ENCODE measurements around the gene SSRP1.

The SSRP1 gene

GRCh38 chr11:57327721-57328120 lies 8.0 kb downstream of the SSRP1 start:
- TF ChIP-seq, protein P1, sequence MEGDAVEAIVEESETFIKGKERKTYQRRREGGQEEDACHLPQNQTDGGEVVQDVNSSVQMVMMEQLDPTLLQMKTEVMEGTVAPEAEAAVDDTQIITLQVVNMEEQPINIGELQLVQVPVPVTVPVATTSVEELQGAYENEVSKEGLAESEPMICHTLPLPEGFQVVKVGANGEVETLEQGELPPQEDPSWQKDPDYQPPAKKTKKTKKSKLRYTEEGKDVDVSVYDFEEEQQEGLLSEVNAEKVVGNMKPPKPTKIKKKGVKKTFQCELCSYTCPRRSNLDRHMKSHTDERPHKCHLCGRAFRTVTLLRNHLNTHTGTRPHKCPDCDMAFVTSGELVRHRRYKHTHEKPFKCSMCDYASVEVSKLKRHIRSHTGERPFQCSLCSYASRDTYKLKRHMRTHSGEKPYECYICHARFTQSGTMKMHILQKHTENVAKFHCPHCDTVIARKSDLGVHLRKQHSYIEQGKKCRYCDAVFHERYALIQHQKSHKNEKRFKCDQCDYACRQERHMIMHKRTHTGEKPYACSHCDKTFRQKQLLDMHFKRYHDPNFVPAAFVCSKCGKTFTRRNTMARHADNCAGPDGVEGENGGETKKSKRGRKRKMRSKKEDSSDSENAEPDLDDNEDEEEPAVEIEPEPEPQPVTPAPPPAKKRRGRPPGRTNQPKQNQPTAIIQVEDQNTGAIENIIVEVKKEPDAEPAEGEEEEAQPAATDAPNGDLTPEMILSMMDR (IDR thresholded peaks at IDR 0.05; ENCODE audit: insufficient read depth, missing control alignments): no peak
- DNase-seq (ENCODE audit: insufficient read length, low spot score) (no peak), FAIRE-seq (no peak)

GRCh38 chr11:57325735-57326048 lies 10.0 kb downstream of the SSRP1 start:
- FAIRE-seq (no peak), DNase-seq (ENCODE audit: insufficient read length, low spot score) (no peak)
- TF ChIP-seq, protein P1 (IDR thresholded peaks at IDR 0.05; ENCODE audit: insufficient read depth, missing control alignments): no peak

GRCh38 chr11:57324886-57325734 lies 10.6 kb downstream of the SSRP1 start, which contains the start of gene TNKS1BP1:
TSS of gene TNKS1BP1 (minus strand) at chr11:57324952. CDS start at chr11:57321885, 3,067 bp downstream.
- peak; percentile 93 for DNase-seq (ENCODE audit: insufficient read length, low spot score)
- no peak for FAIRE-seq
- TF ChIP-seq, protein P1 (IDR thresholded peaks at IDR 0.05; ENCODE audit: insufficient read depth, missing control alignments): no peak

DNA sequence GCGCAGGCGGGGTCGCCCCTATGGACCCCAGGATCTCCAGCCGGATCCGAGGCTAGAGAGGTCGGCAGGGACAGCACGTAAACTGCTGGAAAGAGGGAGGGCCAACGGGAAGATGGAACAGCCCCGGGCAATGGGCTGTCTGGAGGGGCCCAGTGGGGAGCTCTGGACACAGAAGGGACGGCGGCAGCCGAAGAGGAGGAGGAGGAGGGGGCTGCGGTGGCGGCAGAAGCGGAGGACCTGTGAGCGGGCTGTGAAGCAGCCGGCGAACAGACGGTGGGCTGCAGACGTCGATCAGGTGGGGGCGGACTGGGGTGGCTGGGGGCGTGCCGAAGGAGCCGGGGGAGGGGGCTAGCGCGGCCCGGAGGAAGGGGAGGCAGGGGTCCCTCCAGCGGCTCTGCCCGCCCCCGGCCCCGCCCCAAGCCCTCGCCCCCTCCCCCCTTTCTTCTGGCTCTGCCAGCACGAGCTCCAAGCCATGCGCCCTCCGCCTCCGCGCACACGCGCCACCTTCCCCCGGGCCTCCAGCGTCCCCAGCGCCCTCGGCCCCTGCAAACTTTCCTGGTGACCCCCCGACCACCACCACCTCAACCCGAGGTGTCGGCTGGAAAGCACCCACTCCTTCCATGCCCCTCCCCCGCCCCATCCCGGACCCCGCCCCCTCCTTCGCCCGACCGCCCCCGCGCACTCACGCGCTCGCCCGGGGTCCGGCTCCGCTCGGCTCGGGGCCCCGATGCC lies 11.4 kb downstream of the SSRP1 start:
- no peak for FAIRE-seq
- TF ChIP-seq, protein P1 (IDR thresholded peaks at IDR 0.05; ENCODE audit: insufficient read depth, missing control alignments): no peak
- peak; percentile 49 for DNase-seq (ENCODE audit: insufficient read length, low spot score)

DNA sequence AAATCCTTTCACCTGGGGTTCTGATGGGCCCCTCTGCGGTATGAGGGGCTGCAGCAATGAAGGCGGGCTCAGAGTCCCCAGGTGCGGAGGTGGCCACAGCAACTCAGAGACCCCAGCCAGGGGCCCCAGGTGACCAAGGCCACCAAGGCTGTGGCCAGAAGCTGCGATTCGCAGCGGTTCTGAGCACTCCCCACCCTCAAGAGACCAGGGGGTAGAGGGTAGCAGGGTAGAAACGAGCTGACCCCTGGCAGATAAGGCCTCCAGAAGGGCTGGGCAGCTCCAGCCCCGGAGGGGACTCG lies 11.9 kb downstream of the SSRP1 start:
- TF ChIP-seq, protein P1 (IDR thresholded peaks at IDR 0.05; ENCODE audit: insufficient read depth, missing control alignments): no peak
- FAIRE-seq: no peak

DNA sequence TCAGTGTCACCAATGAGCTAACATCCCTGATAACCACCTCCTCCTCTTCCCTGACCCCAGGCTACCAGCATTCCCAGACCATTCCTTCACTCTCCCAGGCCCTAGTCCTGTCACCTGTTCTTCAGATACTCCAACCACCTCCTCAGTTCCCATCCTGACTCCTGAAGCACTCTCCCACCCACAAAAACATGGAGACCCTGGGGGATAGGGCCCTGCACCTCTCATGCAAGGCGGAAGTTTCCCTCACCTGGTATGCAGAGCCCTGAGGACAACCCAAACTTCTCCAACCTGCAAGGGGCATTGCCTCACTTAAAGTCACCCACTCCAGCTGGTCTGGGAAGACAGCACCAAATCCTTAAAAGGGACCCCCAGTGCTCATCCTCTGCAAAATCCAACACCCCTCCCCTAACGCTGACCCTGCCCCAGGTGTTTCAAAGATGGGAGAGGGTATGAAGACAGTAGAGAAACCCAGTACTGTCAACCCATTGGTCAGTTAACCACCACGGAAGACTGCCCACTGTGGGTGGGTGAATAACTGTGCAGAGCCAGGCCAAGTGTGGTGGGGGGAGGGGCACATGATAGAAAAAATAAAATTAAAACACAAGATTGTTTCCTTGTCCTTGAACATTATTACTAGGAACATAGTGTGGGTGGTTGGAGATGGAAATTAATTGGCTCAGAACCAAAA lies 12.4 kb downstream of the SSRP1 start:
- no peak for FAIRE-seq
- TF ChIP-seq, protein P1 (IDR thresholded peaks at IDR 0.05; ENCODE audit: insufficient read depth, missing control alignments): no peak
- DNase-seq (ENCODE audit: insufficient read length, low spot score): no peak

More for the DNA sequence above, 11.9 kb downstream of the SSRP1 start:
- DNase-seq (ENCODE audit: insufficient read length, low spot score): no peak

Data from D721Med (cell line).